IPS DF 4.7 (cell line): ENCODE data around the gene BCKDK.
"Not testable (repeated sequence)": the region's sequence is repeated elsewhere in the genome, so short reads cannot be mapped to it uniquely, and the experiment has no call there.

Source experiments
- DNase-seq: peaks from one replicate; pipeline ENCODE4 v3.0.0-alpha.2; 2013; ENCODE audit warnings: low spot score; ENCODE audit errors: extremely low read depth

BCKDK gene

GRCh38 chr16:31120129-31120528, 11.9 kb downstream of the BCKDK start:
- no peak for DNase-seq

DNA sequence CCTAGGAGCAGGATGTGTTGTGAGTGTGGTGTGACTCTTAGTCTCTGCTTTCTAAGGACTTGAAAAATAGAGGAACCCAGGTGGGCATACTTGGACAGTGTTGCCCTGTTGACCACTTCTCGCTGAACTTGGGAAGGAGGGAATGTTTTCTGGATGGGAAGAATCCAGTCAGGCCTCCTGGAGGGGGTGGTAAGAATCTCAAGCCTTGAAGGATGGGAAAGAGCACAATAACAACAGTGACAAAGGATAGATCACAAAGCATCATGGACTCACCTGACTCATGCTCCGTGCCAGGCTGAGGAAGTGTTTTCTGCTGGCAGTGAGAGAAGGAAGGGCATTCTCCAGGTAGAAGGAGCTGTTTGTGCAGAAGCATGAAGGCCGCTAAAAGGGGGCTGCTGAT, 17.7 kb downstream of the BCKDK start:
- DNase-seq, result no peak

DNA sequence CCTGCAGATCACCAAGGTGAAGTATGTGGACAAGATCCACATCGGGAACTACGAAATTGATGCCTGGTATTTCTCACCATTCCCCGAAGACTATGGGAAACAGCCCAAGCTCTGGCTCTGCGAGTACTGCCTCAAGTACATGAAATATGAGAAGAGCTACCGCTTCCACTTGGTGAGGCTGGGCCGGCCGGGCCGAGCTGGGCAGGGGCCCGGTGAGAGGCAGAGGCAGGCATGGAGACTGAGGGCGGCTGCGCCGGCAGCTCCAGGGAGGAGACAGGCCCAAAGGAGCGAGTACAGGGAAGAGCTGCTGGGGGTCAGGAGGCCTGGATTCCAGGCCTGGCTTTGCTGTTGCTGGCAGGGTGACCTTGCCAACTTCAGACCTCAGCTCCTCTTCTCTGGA, 19.0 kb downstream of the BCKDK start:
- DNase-seq, result no peak

- no peak for DNase-seq
These were observed 20.8 kb downstream of the BCKDK start for GRCh38 chr16:31128711-31129567.

- DNase-seq, result no peak
These were observed 21.6 kb downstream of the BCKDK start for GRCh38 chr16:31129568-31130335.

- DNase-seq, result no peak
These were observed 22.2 kb downstream of the BCKDK start for GRCh38 chr16:31130336-31130891.

- DNase-seq, result no peak
These were observed 22.7 kb downstream of the BCKDK start for GRCh38 chr16:31130899-31131298.

DNA sequence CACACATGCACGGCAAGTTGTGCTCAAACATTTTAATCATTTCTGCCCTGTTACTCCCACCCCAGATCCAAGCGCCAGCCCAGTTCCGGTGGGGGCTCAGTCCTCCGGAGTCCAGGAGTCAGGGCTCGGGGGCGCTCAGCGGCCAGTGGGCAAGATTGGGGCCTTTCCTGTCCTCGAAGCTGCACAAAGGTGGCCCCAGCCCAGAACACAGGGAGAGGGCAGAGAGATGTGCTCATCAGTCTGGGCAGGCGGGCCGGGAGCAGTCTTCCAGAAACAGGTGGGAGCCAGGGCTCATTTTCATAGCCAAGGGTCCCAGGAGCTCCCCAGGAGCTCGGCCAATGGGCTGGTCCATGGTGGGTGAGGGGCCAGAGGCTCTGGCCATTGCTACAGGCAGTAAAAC, 23.2 kb downstream of the BCKDK start:
- no peak for DNase-seq

DNA sequence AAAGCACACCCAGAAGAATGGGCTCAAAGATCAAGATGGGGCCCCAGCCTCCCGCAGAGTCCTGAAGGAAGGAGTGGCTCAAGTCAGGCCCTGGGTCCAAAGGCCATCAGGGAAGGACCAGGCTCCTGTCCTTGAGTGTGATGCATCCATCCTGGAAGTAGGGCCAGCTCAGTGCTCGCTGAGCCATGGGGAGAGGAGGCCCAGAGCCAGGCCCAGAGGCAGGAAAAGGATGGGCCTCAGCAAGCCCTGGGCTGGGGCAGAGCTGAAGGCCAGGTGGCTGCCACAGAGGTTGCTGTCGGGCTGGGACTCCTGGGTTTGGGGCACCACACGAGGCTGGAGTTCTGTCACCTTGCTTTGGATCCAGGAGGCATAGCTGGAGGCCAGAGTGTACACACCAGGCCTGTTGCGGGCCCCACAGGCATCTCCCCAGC, 23.7 kb downstream of the BCKDK start:
- no peak for DNase-seq

DNA sequence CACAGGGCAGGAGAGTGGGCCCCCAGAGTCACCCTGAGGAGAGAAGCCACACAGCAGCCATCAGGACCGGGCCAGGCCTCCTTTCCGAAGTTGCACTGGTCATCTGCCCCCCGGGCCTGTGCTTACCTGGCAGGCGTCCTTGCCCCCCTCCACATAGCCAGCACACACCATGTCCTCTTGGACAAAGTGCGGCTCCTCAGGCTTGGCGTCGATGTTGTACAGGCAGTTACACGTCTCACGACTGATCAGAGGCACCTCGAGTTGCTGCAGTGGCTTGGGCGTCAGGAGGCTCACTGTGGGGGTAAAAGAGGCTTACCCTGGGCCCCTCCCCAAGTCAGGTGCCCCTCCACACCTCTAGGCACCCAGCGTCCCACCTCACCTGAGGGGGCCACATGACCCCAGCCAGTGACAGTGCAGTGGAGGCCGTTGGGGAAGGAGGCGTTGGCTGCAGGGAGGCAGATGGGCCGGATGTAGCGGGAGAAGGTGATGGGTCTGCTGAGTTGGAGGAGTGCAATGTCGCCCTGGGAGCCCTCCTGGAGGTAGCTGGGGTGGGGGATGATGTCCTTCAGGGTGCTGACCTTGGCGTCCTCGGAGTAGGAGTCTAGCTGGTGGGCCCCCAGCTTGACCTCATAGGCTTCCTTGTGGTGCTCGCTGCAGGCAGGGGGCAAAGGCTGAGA, 24.3 kb downstream of the BCKDK start:
- DNase-seq, result no peak

GRCh38 chr16:31133046-31133501, 24.9 kb downstream of the BCKDK start:
- no peak for DNase-seq

- no peak for DNase-seq
These were observed 25.9 kb downstream of the BCKDK start for GRCh38 chr16:31134091-31134571.

- no peak for DNase-seq
These were observed 26.7 kb downstream of the BCKDK start for GRCh38 chr16:31134625-31135534.

- DNase-seq, result no peak
These were observed 27.5 kb downstream of the BCKDK start, which contains the start of gene PRSS8 for GRCh38 chr16:31135535-31136286. Gene PRSS8 (minus strand): TSS chr16:31135727. CDS start chr16:31135498, 229 bp downstream.

GRCh38 chr16:31136287-31136662, 28.1 kb downstream of the BCKDK start:
- no peak for DNase-seq

- not testable (repeated sequence) for DNase-seq
These were observed 28.8 kb downstream of the BCKDK start for GRCh38 chr16:31136822-31137499.

GRCh38 chr16:31138621-31139578, 30.7 kb downstream of the BCKDK start:
- no peak for DNase-seq

- DNase-seq, result not testable (repeated sequence)
These were observed 32.9 kb downstream of the BCKDK start for GRCh38 chr16:31141071-31141469.
